Measurements from ENCODE around the gene CPN2.

DNA sequence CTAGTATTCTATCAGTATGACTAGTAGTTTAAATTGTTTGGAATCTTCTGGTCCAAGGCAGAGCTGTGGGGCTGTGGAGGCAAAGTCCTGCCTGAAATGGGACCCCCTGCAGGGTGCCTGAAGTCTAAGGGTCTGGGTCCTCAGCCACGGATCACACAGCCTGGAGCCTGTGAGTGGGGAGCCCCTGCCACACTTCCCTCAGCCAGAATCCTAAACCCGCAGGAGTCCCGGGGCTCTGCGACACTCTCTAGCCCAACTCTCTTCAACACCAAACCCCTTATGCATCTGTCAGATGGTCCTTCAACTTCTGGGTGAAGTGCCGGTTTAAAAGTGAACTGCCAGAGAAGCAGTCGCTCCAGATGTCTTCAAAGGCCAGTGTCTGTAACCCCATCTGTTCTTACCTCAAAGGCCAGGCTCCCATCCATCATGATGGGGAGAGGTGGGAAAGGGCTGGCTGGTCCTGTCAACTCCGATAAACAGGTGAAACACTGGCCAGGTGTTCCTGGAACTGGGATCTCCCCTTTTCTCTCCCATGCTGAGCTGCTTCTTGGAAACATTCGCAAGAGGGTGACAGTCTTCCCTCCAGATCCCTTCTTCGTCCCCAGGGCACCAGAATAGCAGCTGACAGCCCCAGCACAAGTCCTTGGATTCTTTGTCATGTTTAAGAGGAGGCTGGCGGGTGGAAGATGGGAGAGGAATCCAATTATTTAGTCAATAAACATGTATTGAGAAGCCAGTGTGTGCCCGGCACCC, 45.6 kb downstream of the CPN2 start:
- TF ChIP-seq, protein P1, sequence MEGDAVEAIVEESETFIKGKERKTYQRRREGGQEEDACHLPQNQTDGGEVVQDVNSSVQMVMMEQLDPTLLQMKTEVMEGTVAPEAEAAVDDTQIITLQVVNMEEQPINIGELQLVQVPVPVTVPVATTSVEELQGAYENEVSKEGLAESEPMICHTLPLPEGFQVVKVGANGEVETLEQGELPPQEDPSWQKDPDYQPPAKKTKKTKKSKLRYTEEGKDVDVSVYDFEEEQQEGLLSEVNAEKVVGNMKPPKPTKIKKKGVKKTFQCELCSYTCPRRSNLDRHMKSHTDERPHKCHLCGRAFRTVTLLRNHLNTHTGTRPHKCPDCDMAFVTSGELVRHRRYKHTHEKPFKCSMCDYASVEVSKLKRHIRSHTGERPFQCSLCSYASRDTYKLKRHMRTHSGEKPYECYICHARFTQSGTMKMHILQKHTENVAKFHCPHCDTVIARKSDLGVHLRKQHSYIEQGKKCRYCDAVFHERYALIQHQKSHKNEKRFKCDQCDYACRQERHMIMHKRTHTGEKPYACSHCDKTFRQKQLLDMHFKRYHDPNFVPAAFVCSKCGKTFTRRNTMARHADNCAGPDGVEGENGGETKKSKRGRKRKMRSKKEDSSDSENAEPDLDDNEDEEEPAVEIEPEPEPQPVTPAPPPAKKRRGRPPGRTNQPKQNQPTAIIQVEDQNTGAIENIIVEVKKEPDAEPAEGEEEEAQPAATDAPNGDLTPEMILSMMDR (conservative IDR thresholded peaks at IDR 0.05; ENCODE audit: low read length) = no peak
- no peak for TF ChIP-seq EZH2phosphoT487 (IDR thresholded peaks at IDR 0.05; ENCODE audit: borderline replicate concordance)
